Heart right ventricle (tissue), 16 donors: ENCODE data around the gene PTBP3. TPM values are rescaled to one million over a fixed set of nuclear protein-coding genes. Genes with fewer than 3 reads are reported as not detected.
"Not testable (repeated sequence)": the region's sequence is repeated elsewhere in the genome, so short reads cannot be mapped to it uniquely, and the experiment has no call there.

ENCODE experiments used
- ATAC-seq, 8 donors: fragments of 200-7000 bp; cut with Tn5 transposase; one replicate each; pipeline ENCODE4 v1.9.1; 2020; ENCODE audit warnings: mild to moderate bottlenecking in 8 of 8, moderate library complexity in 8 of 8, moderate number of reproducible peaks in 1 of 8
- DNase-seq, 2 donors: peaks; one replicate each; pipeline ENCODE4 v3.0.0-alpha.2; 2020
- H3K27ac ChIP-seq, 10 donors: fragments of 200-600 bp; sonication (generic) in 2 of 10; one replicate each; pipeline versions ENCODE4 v1.5.0 to v1.8.0; 2020 to 2022; ENCODE audit warnings: mild to moderate bottlenecking in 3 of 10
- H3K27me3 ChIP-seq, 7 donors: fragments of 200-600 bp; one replicate each; pipeline ENCODE4 v1.8.0; 2021 to 2022; ENCODE audit warnings: mild to moderate bottlenecking in 2 of 7
- H3K36me3 ChIP-seq, 9 donors: fragments of 200-600 bp; sonication (generic) in 1 of 9; one replicate each; pipeline versions ENCODE4 v1.5.0 to v1.8.0; 2020 to 2022; ENCODE audit warnings: mild to moderate bottlenecking in 2 of 9
- H3K4me1 ChIP-seq, 9 donors: fragments of 200-600 bp; sonication (generic) in 1 of 9; one replicate each; pipeline versions ENCODE4 v1.5.0 to v1.8.0; 2020 to 2022; ENCODE audit warnings: mild to moderate bottlenecking in 4 of 9
- H3K4me3 ChIP-seq, 10 donors: fragments of 200-600 bp; sonication (generic) in 2 of 10; one replicate each; pipeline versions ENCODE4 v1.5.0 to v1.8.0; 2020 to 2022; ENCODE audit warnings: mild to moderate bottlenecking in 7 of 10, moderate library complexity in 2 of 10
- H3K9me3 ChIP-seq, 11 donors: fragments of 200-600 bp in 10 of 11; sonication (generic) in 2 of 11; one replicate each; pipeline versions ENCODE4 v1.5.0 to v1.8.0; 2013 to 2022; ENCODE audit warnings: mild to moderate bottlenecking in 2 of 11, control low read depth in 1 of 11, moderate library complexity in 1 of 11
- WGBS, 2 donors: extraction: QIAGEN DNeasy Blood & Tissue Kit; methylation state at CpG; one replicate each; pipeline ENCODE4 v1.1.7; 2013; ENCODE audit warnings: inconsistent platforms in 1 of 2; 5-methylcytosine and 5-hydroxymethylcytosine counted together
- intact Hi-C, 10 donors: fragments of 100-400 bp; cut with DNase I; formaldehyde crosslinking; loops; one replicate each; pipeline versions ENCODE4 v1.11.1 to v1.14.2; 2022
- polyA plus RNA-seq, 2 donors: library from polyadenylated mRNA; stranded (reverse); fragments of 200-250 nt; gene quantifications; one replicate each; pipeline ENCODE4 v1.2.3, GENCODE V29; 2013
- total RNA-seq, 10 donors: library from RNA; stranded (reverse); fragmentation: NEBNext Ultra II Directional in 3 of 10; extraction: Animal tissue kit (Norgen Biotek cat#: 25700) in 3 of 10; gene quantifications; one replicate each; pipeline versions ENCODE4 v1.2.1 to v1.2.4, GENCODE V29; 2021 to 2023
- TF ChIP-seq, protein P1 (sequence below), 9 donors: fragments of 200-600 bp; sonication (generic) in 2 of 9; IDR thresholded peaks; one replicate each; pipeline versions ENCODE4 v1.5.0 to v1.8.0; 2021 to 2022; ENCODE audit warnings: antibody characterized with exemption in 9 of 9, mild to moderate bottlenecking in 5 of 9, moderate library complexity in 1 of 9
- donor health status: Arrhythmogenic right ventricular cardiomyopathy.
- donor health status: ischemic (EF 13 %, LVEDD 7.1; RV severe dilation, severe dysfunction).
- donor health status: healthy with polysubstance abuse.
- donor health status: DM: no; HTN: yes; CAD: no.
- donor health status: DM: no; HTN: no; CAD: no.
- donor health status: ischemic (EF 25% LVEDD 6.9; RV normal size, moderate dysfunction).
- donor health status: ischemic (EF 25% LVEDD 5.7; RV mildly dilated, moderate dysfunction).
- donor health status: healthy.
- donor health status: DM: yes; HTN: yes; CAD: no.
- donor health status: Ischemic cardiomyopathy.
- donor health status: ischemic (EF 35%, LVEDD 5.7; RV mildly dilated, moderate dysfunction).
- donor health status: nonischemic (EF 11% LVEDD 7.7; RV severe dilation, severe dysfunction).
- donor health status: DM: yes; HTN: yes; CAD: no.
- donor health status: PGD.
- donor health status: ischemic (EF 29% LVEDD 5.4; RV normal size, mild dysfunction).
- donor health status: nonischemic (EF 23%, LVEDD 6.1; RV moderate dilation, normal function).

PTBP3 gene
- total and polyA plus RNA-seq, 12 donors = 3.7 to 35.5 (median 15.7) TPM

- H3K27ac ChIP-seq = no peak overlapping the region
- ATAC-seq (no peak), DNase-seq (no peak)
- WGBS, 2 donors = 91 to 93% methylated on average over 5 of the region's 5 CpGs
- peaks cover 0 to 14% (median 0%) of the 10 kb centered on the region in 11 donors for H3K9me3 ChIP-seq
- H3K4me1 ChIP-seq = no peaks in the 10 kb centered on the region
- TF ChIP-seq, protein P1, sequence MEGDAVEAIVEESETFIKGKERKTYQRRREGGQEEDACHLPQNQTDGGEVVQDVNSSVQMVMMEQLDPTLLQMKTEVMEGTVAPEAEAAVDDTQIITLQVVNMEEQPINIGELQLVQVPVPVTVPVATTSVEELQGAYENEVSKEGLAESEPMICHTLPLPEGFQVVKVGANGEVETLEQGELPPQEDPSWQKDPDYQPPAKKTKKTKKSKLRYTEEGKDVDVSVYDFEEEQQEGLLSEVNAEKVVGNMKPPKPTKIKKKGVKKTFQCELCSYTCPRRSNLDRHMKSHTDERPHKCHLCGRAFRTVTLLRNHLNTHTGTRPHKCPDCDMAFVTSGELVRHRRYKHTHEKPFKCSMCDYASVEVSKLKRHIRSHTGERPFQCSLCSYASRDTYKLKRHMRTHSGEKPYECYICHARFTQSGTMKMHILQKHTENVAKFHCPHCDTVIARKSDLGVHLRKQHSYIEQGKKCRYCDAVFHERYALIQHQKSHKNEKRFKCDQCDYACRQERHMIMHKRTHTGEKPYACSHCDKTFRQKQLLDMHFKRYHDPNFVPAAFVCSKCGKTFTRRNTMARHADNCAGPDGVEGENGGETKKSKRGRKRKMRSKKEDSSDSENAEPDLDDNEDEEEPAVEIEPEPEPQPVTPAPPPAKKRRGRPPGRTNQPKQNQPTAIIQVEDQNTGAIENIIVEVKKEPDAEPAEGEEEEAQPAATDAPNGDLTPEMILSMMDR (IDR thresholded peaks at IDR 0.05) = no peak
- intact Hi-C loops = no loop called here
- H3K4me3 ChIP-seq = no peak overlapping the region
- H3K36me3 ChIP-seq = peaks cover 0 to 6% (median 0%) of the 10 kb centered on the region in 9 donors
- no peaks in the 10 kb centered on the region for H3K27me3 ChIP-seq
These were observed 132.7 kb downstream of the PTBP3 start for GRCh38 chr9:112200711-112201110.

GRCh38 chr9:112198646-112199045 lies 134.8 kb downstream of the PTBP3 start:
- 86 to 87% methylated on average over 4 of the region's 4 CpGs for WGBS, 2 donors
- intact Hi-C loops = no loop called here
- peaks cover 0 to 8% (median 0%) of the 10 kb centered on the region in 11 donors for H3K9me3 ChIP-seq

GRCh38 chr9:112194969-112195431 lies 138.4 kb downstream of the PTBP3 start:
- TF ChIP-seq, protein P1 (IDR thresholded peaks at IDR 0.05) = no peak
- WGBS, 2 donors = 74 to 81% methylated on average over 4 of the region's 4 CpGs
- intact Hi-C loops = no loop called here
- Histone ChIP-seq H3K36me3 (no peaks in the 10 kb centered on the region), H3K4me1 (peaks cover 0 to 20% (median 5%) of the 10 kb centered on the region in 9 donors), H3K27me3 (no peaks in the 10 kb centered on the region), H3K27ac (peak overlapping the region; percentile 57 to 80 (median 70)), H3K9me3 (no peaks in the 10 kb centered on the region), H3K4me3 (no peak overlapping the region)
- DNase-seq (peak in 1 of 2 donors; percentile 29), ATAC-seq (peak; percentile 46 to 84 (median 68))

More at GRCh38 chr9:112198646-112199045, 134.8 kb downstream of the PTBP3 start:
- Histone ChIP-seq H3K27me3 (no peaks in the 10 kb centered on the region), H3K36me3 (no peaks in the 10 kb centered on the region), H3K27ac (no peak overlapping the region), H3K4me1 (peaks cover 0 to 18% (median 4%) of the 10 kb centered on the region in 9 donors), H3K4me3 (no peak overlapping the region)
- TF ChIP-seq, protein P1 (IDR thresholded peaks at IDR 0.05) = no peak
- ATAC-seq (no peak), DNase-seq (no peak)

DNA sequence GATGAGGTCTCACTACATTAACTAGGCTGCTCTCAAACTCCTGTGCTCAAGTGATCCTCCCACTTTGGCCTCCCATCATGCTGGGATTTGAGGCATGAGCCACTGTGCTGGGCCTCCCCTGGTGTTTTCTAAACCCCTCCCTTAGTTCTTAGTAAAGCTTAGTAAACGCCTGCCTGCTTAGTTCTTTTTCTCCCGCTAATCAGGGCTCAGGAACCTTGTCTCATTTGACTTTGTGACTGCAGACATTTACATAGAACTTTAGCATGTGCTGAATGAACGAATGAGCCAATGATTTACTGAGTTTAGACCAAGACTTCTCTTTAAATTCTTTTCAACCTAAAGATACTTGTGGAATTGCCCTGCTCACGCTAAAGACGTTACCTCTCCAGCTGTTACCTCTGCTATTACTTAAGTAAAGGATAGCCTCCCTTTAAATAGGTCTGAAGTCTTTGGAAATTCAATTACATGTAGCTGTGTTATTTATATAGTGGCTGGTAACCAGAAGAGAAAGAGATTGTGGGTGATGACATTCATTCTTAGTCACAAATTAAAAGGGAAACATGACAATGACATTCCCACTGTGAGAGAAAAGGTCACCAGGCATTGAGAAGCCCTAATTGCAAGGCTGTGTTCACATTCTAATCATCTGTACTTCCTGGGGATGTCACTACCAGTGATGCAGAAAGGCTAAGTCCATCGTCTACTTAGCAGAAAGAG lies 139.7 kb downstream of the PTBP3 start:
- Histone ChIP-seq H3K9me3 (no peaks in the 10 kb centered on the region), H3K27me3 (no peaks in the 10 kb centered on the region), H3K36me3 (no peaks in the 10 kb centered on the region), H3K27ac (peak overlapping the region in 9 of 10 donors; percentile 57 to 80 (median 70)), H3K4me1 (peaks cover 0 to 20% (median 5%) of the 10 kb centered on the region in 9 donors), H3K4me3 (no peak overlapping the region)
- intact Hi-C loops = no loop called here
- WGBS, 2 donors = 64 to 71% methylated on average over 6 of the region's 6 CpGs
- DNase-seq = no peak
- TF ChIP-seq, protein P1 (IDR thresholded peaks at IDR 0.05) = no peak
- peak in 7 of 8 donors; percentile 31 to 89 (median 52) for ATAC-seq

DNA sequence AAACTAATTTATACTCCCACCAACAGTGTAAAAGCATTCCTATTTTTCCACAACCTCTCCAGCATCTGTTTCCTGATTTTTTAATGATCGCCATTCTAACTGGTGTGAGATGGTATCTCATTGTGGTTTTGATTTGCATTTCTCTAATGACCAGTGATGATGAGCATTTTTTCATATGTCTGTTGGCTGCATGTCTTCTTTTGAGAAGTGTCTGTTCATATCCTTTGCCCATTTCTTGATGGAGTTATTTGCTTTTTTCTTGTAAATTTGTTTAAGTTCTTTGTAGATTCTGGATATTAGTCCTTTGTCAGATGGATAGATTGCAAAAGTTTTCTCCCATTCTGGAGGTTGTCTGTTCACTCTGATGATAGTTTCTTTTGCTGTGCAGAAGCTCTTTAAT lies 143.1 kb downstream of the PTBP3 start:
- DNase-seq, H3K27ac ChIP-seq, H3K27me3 ChIP-seq, intact Hi-C loops, ATAC-seq, H3K9me3 ChIP-seq, H3K36me3 ChIP-seq, H3K4me3 ChIP-seq: not testable (repeated sequence)
- WGBS, 2 donors = 96 to 97% methylated on average over 1 of the region's 1 CpG
- peaks cover 0 to 19% (median 5%) of the 10 kb centered on the region in 9 donors for H3K4me1 ChIP-seq
